Activated gamma-delta T cell (primary cell): ENCODE data around the gene COL4A5.
"Not testable (repeated sequence)": the region's sequence is repeated elsewhere in the genome, so short reads cannot be mapped to it uniquely, and the experiment has no call there.

ENCODE experiments used
- DNase-seq: peaks from one replicate; lab custom pipeline; 2025; lab: John Stamatoyannopoulos, UW

The COL4A5 gene

DNA sequence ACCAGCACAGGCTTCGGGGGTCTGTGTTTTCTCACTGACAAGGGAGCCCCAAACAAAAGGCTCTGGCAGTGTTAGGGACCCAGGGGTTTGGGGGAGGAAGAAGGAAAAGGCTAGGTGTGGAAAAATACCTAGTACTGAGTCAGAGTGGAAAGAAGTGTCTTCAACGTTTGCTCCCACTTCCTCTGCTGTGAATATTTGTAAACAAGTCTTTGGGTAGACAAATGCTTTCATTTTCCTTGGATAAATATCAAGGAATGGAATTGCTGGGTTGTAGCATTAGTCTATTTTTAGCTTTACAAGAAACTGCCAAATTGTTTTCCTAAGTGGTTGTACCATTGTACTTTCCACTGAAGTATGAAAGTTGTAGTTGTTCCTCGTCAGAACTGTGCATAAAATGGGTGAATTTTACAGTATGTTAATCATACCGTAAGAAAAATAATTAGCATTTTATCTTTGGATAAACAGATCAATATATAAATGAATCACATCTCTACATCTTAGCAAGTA lies 17.4 kb downstream of the COL4A5 start:
- no peak for DNase-seq

DNA sequence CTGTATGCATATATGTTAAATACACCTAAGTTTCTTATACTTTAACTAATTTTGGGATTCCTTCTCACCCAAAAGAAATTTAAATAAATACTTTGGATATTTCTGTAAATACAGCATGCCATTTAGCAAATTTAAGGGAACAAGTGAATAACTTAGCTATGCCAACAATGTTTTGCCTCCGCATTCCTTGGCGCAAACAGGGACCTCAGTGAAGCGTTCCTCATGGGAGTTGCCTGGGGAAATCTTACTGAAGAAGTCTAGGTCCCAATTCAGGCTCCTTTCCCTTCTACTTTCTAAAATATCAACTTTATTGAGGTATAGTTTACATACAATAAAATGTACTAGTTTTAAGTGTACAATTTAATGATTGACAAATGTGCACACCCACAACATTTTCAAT lies 25.0 kb downstream of the COL4A5 start:
- no peak for DNase-seq

DNA sequence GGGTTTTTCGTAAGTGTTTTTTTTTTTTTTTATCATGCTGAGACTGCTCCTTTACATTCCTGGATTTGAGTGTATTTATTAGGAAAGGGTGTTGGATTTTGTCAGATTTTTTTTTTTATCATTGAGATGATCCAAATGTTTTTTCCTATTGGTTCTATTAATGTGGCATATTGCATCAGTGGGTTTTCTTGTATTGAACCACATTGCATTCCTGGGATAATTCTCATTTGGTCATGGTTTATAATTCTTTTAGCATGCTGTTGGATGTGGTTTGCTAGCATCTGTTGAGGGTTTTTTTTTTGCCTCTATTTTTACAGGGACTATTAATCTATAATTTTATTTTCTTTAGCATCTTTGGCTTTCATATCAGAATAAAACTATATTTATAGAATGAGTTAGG lies 28.8 kb downstream of the COL4A5 start:
- DNase-seq = no peak

DNA sequence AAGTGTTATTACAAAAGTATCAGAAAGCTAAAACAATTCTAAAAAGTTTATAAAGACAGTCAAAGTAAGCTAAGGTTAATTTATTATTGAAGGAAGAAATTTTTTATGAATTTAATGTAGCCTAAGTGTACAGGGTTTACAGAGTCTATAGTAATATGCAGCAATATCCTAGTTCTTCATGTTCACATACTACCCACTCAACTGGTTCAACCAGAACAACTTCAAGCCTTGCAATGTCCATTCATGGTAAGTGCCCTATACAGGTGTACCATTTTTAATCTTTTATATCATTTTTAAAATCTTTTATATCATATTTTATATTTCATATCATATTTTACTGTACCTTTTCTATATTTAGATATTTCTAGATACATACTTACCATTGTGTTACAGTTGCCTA lies 34.3 kb downstream of the COL4A5 start:
- no peak for DNase-seq

DNA sequence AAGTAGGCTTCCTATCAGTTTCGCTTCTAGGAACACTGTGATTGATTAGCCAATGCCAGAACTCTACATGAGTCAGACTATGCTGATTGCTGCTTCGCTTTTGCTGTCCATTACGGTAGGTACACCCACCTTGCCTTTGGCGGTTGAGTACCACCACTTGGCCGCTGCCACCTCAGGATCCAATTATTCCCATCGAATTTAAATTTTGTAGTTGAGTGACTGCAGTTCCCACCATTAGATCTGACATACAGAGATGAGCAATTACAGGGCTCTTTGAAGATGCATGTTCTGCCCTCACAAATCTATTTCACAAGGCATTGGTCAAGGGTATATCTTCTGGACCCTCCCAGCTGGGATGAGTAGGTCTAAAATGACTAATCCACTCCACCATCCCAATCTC lies 41.9 kb downstream of the COL4A5 start:
- DNase-seq = not testable (repeated sequence)

DNA sequence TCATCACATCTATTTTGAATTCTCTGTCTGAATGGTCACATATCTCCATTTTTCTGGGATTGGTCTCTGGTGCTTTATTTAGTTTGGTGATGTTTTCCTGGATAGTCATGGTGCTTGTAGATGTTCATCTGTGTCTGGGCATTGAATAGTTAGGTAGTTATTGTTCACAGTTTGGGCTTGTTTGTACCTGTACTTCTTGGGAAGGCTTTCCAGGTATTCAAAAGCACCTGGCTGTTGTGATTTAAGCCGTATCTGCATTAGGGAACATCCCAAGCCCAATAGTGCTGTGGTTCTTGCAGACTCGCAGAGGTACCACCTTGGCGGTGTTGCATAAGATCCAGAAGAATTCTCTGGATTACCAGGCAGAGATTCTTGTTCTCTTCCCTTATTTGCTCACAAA lies 44.6 kb downstream of the COL4A5 start:
- DNase-seq = no peak

DNA sequence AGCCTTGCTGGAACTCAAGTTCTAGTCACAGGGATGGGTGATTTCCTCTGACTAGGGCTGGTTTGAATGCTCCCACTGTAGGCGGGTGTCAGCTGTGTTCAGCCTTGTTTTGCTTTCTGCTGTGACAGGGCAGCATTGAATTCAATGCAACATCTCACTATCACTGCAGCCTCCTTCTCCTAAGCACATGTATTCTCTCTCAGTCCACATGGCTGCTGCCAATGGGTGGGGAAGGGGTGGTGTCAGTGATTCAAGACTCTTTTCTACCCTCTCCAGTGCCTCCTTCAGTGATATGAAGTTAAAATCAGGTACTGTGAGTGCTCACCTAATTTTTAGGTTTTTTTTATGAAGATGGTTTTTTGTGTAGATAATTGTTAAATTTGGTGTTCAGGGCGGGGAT lies 46.3 kb downstream of the COL4A5 start:
- no peak for DNase-seq

DNA sequence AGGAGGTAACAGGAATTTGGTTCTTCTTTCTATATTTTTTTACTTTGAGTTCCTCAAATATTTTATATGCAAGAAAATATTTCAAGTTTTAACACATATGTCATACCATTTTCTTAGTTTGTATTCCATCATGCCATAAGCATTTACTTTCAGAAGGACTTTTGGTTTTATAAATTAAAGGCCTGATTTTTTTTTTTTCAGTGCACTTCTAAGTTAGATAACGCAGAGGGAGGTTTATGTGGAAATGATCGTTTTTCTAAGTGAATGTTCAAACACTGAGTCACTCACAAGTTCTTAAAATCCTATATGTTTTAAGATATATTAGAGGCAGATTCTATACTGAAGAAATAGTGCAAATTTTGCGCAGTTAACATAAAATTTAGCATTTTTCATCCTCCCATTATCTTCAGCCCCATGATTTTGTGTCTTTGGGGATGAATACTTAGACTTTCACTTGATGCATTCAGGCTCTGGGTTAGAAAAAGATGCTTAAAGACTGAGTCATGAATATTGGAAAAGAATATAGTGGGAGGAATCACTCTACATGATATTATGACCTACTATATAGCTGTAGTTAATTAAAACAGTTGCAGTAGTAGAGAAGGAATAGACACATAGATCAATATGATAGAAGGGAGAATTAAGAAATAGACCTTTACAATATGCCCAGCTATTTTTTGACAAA lies 54.9 kb downstream of the COL4A5 start:
- DNase-seq = no peak

DNA sequence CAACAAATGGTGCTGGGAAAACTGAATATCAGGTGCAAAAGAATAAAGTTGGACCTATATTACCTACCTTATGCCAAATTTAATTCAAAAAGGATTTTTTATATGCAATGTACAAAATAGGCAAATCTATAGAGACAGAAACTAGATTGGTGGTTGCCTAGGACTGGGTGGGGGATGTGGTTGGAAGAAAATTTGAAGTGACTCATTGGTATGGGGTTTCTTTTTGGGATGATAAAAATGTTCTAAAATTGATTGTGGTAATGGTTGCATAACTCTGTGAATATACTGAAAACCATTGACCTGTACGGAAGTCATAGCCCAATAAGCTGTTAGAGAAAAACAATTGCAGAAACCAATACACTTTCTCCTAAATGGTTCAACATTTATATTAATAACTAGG lies 72.1 kb downstream of the COL4A5 start:
- DNase-seq = no peak

DNA sequence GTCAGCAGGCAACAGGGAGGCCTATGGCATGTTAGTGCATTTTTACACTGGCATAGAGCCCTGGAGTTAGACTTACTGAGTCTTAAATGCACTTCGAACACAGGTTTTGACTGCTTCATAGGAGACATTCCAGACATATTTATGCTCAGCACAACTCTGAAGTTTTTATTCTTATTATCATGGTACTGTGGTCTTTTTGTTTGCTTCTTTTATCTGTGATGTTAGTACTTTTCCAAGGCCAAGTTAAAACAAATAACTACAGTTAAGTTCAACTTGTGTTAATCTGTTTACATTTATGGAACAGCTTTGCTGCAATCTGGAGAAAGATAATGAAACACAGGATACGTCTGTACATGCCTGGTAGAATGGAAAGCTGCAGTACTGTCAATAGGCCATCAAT lies 76.5 kb downstream of the COL4A5 start:
- DNase-seq = no peak

DNA sequence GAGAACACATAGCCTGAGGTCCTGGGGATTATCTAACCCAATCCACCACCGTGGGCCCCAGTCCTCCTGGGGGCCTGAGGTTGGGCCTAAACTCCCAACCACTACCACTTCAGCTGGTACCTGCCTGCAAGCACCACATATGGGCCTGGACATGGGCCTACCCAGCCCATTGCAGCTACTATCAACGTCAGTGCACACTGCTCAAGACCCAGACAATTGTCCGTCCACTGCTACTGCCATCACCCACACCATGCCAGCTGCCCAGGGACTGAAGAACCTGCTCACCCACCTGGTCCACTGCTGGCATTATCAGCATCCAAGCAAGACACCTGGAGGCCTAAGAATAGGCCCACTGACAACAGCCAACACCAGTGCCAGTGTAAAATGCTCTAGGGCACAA lies 88.1 kb downstream of the COL4A5 start:
- no peak for DNase-seq

DNA sequence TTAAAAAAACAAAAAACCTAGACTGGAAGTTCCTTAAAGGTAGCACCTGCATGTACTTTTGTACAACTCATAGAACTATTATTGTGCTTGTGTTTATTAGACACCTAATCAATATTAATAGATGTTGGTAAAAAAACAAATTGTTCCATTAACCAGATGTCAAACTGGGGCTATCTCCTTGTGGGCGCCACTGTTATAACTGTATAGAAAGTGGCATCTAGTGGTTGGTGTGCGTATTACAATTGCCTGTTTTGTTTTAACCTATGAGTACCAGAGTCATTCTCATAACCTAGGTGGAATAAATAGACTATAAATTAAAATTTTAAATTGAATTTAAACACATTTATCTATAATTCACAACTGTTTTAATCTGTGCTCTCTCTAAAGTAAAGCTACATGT lies 97.4 kb downstream of the COL4A5 start:
- DNase-seq = no peak

DNA sequence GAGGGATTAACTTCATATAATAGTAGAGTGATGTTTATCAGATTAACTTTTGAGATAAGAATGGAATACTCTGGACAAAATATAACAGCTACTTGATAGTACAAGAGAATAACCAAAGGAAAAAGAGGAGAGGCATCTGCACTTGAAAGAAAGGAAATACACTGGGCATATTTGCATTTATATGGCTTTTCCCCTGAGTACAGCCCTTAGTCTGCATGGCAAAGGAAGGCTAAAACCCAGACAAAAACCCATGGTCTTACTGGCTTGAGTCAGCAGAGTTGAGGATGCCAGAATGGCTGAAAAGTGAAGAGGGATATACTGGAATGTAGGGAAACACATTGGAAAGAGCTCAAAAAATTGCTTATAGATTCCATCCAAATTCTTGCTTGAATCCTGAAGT lies 101.6 kb downstream of the COL4A5 start:
- no peak for DNase-seq

DNA sequence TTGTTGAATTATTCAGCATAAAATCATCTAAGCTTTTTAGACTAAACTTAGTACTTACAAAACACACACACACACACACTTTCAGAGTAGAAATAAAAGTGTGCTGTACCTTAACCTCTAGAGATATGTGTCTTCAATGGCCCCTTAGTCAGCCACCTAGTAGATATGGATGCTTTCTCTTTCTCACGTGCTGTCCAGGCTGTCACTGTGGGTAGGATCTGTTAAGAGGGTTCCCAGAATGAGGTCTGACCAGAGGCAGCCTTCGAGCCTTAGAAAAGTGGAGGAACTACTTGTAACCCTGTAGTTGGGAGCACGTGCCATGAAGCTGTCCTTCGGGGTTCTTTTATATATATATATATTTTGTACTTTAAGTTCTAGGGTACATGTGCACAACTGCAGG lies 117.9 kb downstream of the COL4A5 start:
- no peak for DNase-seq

DNA sequence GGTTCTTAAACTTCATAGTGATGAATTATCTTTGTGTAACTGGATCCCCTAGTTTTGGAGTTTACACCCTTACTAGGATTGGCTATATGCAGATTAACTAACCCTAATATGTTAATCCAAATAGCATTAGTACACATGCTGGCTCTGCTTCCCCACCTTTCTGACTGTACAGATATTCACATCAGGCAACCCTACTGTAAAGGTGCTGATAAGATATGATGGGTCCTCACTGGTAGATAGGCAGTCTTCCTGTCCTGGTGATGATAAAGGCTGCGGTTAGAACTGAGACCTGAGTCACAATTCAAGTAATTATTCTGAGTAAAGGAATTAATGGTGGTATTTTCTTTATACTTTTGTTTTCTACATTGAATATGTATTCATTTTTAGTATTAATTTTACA lies 118.6 kb downstream of the COL4A5 start:
- DNase-seq = no peak

DNA sequence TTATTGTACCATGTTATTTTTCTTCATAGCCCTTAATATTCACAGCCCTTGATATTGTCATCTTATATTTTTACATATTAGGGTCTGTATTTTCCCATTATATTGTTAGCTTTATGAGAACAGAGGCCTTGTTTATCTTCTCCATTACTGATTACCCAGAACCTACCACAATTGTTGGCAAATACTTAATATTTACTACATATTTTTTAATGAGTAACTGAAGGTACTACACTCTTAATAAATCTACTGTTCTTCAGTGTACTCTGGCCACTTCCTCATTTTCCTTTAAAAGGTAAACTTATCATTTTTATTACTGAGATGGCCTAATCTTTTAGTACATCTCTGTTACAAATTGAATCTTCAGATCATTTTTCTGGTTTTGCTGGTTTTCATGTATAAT lies 133.5 kb downstream of the COL4A5 start:
- no peak for DNase-seq

DNA sequence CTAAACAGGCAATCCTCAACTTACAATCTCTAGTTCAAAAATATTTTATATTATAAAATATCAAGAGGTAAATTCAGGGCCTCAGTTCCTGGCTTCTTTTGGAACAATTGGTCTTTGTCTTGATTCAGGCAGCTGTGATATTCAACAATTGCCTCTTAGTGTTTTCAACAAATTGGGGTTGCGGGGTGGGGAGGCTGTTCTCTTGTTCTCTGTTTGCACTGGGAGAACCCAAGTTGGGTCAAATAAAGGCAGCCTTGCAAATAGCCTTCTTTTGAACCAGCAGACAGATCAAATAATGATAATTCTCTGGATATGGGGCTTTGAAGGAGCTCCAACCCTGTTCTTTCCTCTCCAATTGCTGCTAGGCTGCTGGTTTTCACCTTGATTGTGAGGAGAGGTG lies 142.5 kb downstream of the COL4A5 start:
- no peak for DNase-seq

DNA sequence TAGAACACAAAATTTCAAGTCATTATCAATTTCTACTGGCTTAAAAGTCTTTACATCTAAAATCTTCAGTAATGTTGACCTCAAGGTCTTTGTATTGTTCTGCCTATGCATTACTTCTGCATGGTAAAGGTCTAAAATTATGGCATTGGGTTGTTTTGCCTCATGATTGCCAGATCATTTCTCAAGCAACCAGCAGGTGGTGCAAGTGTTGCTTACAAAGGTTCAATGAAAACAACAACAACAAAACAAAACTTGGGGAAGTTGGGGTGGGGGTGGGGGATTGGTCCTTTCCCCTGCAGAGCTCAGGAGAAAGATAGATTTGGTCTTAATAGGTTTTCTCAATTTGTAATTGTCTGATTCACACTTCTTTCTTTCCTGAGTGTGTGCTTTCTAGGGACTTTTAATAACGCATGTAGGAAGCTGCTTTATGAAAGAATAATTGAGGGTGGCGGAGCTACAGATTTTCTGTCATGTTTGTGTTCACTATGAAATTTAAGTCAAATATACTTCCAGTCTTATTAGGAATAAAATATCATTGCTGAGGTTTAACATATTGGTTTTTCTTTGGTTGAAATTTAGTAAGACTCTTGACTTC lies 145.1 kb downstream of the COL4A5 start:
- DNase-seq = no peak

DNA sequence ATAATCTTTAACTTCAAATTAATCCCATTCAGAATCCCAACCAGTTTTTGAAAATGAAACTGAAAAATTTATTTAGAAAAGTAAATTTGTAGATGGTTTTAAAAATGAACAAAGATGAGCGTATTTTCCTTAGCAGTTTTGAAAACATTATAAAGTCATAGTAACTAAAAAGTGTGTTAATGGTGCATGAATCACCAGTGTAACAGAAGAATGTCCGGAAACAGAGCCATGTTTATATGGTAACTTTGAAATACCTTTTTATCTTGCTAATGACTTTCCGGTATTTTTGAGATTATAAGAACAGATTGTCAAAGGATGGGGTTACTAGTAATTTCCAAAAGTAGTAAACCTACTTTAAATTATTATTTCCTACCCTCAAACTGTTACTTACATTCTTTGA lies 150.9 kb downstream of the COL4A5 start:
- no peak for DNase-seq

DNA sequence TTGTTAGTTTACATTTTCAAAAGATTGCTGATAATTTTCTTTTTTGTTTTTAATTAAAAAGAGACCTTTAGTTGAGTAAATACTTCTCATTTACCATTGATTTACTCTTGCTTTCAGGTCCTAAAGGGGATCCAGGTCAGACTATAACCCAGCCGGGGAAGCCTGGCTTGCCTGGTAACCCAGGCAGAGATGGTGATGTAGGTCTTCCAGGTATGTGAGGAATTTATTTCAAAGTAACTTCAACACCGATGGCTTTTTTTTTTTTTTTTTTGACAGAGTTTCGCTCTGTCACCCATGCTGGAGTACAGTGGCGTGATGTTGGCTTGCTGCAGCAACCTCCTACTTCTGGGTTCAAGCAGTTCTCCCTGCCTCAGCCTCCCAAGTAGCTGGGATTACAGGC lies 161.6 kb downstream of the COL4A5 start:
- DNase-seq = no peak

DNA sequence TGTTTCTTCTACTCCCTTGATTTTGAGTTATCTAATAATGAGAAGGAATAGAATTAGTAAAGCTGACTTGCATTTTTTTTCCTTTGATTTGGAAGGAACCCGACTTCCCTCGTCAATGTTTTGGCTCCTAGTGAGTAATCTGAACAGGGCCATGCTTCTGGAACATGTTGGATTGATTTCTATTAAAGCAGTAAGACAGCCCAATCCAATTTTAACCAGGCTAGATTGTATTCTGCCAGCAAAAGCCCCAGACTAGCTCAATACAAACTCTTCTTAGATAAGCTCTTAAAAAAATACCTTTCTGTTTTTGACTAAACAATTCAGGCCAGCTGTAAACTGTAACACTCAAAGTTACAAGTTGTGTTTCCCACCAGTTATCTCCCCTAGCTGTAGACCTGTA lies 170.5 kb downstream of the COL4A5 start:
- DNase-seq = no peak

DNA sequence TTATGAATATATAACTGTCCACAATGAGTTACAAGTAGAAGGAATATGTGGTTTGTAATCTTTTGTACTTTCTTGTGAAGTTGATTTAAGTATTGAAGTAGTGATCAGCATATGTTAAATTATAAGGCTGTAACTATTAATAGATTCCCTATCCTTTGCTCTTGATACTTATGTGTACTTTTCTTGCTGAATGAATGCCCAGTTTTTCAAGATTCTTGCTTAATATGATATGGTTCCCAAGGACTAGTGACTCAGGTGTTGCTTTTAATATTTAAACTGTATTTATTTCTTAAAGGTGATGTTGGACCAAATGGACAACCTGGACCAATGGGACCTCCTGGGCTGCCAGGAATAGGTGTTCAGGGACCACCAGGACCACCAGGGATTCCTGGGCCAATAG lies 175.0 kb downstream of the COL4A5 start:
- DNase-seq = no peak

DNA sequence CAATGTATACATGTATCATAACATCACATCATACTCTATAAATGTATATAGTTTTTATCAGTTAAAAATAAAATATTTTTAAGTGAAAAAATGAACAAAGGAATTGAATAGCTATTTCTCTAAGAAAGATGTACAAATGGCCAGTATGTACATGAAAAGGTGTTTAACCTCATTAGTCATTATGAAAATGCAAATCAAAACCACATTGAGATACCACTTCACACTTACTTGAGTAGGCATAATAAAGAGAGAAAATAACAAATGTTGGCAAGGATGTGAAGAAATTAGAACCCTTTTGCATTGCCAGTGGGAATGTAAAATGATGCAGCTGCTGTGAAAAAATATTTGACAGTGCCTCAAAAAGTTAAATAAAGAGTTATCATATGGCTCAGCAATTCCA lies 201.2 kb downstream of the COL4A5 start:
- no peak for DNase-seq
